OCI-LY3 (cell line): ENCODE results near the gene STIM1.

Source experiments
- CTCF ChIP-seq: fragments of 200-600, 300-600 bp; sonication (generic); IDR thresholded peaks from 2 replicates; pipeline ENCODE4 v1.5.1; 2014; ENCODE audit warnings: antibody characterized with exemption, low read length, low read depth
- EZH2phosphoT487 ChIP-seq: fragments of 200-600 bp; shearing (Covaris generic); IDR thresholded peaks from 2 replicates; pipeline ENCODE4 v1.6.1; 2018; ENCODE audit warnings: antibody characterized with exemption, mixed run types, low read depth

GRCh38 chr11:4050138-4050537 lies 194.7 kb downstream of the STIM1 start:
- TF ChIP-seq CTCF: no peak
- no peak for TF ChIP-seq EZH2phosphoT487
